ENCODE measurements around the gene ADAMTS2. TPM values are rescaled to one million over a fixed set of nuclear protein-coding genes. Genes with fewer than 3 reads are reported as not detected.

ADAMTS2 gene
- total RNA-seq, 1 donor from 2014 or later, result 3.6 TPM

GRCh38 chr5:179317411-179318220 is 27.6 kb downstream of the ADAMTS2 start:
- ATAC-seq (ENCODE audit: poor library complexity), result no peak
- intact Hi-C loops (cut with DNase I), result no loop called here

GRCh38 chr5:179316982-179317381 is 28.3 kb downstream of the ADAMTS2 start:
- intact Hi-C loops (cut with DNase I), result no loop called here
- peak; percentile 34 for DNase-seq
- no peak for ATAC-seq (ENCODE audit: poor library complexity)

More at GRCh38 chr5:179317411-179318220, 27.6 kb downstream of the ADAMTS2 start:
- peak; percentile 28 for DNase-seq

- DNase-seq (peak; percentile 26), ATAC-seq (ENCODE audit: poor library complexity) (no peak)
- intact Hi-C loops (cut with DNase I), result no loop called here
Measured at GRCh38 chr5:179316111-179316551, 29.1 kb downstream of the ADAMTS2 start.

GRCh38 chr5:179315356-179315890 is 29.8 kb downstream of the ADAMTS2 start:
- intact Hi-C loops (cut with DNase I), result no loop called here

GRCh38 chr5:179314606-179315355 is 30.5 kb downstream of the ADAMTS2 start:
- intact Hi-C loops (cut with DNase I), result no loop called here
- peak; percentile 55 for DNase-seq
- peak; percentile 43 for ATAC-seq (ENCODE audit: poor library complexity)

More at GRCh38 chr5:179315356-179315890, 29.8 kb downstream of the ADAMTS2 start:
- DNase-seq (peak; percentile 35), ATAC-seq (ENCODE audit: poor library complexity) (no peak)

GRCh38 chr5:179313849-179314521 is 31.3 kb downstream of the ADAMTS2 start:
- ATAC-seq (ENCODE audit: poor library complexity), result peak; percentile 95
- DNase-seq, result peak; percentile 93
- intact Hi-C loops (cut with DNase I), result no loop called here

- no peak for ATAC-seq (ENCODE audit: poor library complexity)
- DNase-seq, result peak; percentile 18
- intact Hi-C loops (cut with DNase I), result no loop called here
Measured at GRCh38 chr5:179312557-179313235, 32.6 kb downstream of the ADAMTS2 start.

GRCh38 chr5:179311581-179311980 is 33.7 kb downstream of the ADAMTS2 start:
- peak; percentile 17 for DNase-seq

GRCh38 chr5:179311091-179311470 is 34.2 kb downstream of the ADAMTS2 start:
- intact Hi-C loops (cut with DNase I), result no loop called here
- peak; percentile 21 for DNase-seq
- ATAC-seq (ENCODE audit: poor library complexity), result no peak

More at GRCh38 chr5:179311581-179311980, 33.7 kb downstream of the ADAMTS2 start:
- intact Hi-C loops (cut with DNase I), result no loop called here
- no peak for ATAC-seq (ENCODE audit: poor library complexity)

- no peak for ATAC-seq (ENCODE audit: poor library complexity)
- intact Hi-C loops (cut with DNase I), result no loop called here
- DNase-seq, result peak; percentile 27
Measured at GRCh38 chr5:179310439-179311090, 34.7 kb downstream of the ADAMTS2 start.

- intact Hi-C loops (cut with DNase I), result no loop called here
- DNase-seq, result peak; percentile 22
- no peak for ATAC-seq (ENCODE audit: poor library complexity)
Measured at GRCh38 chr5:179309751-179310320, 35.4 kb downstream of the ADAMTS2 start.

- ATAC-seq (ENCODE audit: poor library complexity) (no peak), DNase-seq (no peak)
- intact Hi-C loops (cut with DNase I), result no loop called here
Measured at GRCh38 chr5:179309383-179309670, 35.9 kb downstream of the ADAMTS2 start.

GRCh38 chr5:179308563-179309382 is 36.5 kb downstream of the ADAMTS2 start:
- DNase-seq (peak; percentile 33), ATAC-seq (ENCODE audit: poor library complexity) (no peak)
- intact Hi-C loops (cut with DNase I), result no loop called here

- peak; percentile 29 for DNase-seq
- ATAC-seq (ENCODE audit: poor library complexity), result no peak
- intact Hi-C loops (cut with DNase I), result no loop called here
Measured at GRCh38 chr5:179307931-179308471, 37.3 kb downstream of the ADAMTS2 start.

- DNase-seq (peak; percentile 32), ATAC-seq (ENCODE audit: poor library complexity) (no peak)
- intact Hi-C loops (cut with DNase I), result no loop called here
Measured at GRCh38 chr5:179307013-179307800, 38.1 kb downstream of the ADAMTS2 start.

Measured in Right ventricle myocardium superior (tissue), 1 donor.